GM21367 (cell line): Measurements from ENCODE around the gene PELO.

Source experiments
- ATAC-seq: cut with Tn5 transposase; IDR thresholded peaks from one replicate; pipeline ENCODE4 v1.9.1; 2021; ENCODE audit not compliant: unreplicated experiment

The PELO gene

GRCh38 chr5:52825826-52826225 lies 38.1 kb downstream of the PELO start:
- peak; percentile 87 for ATAC-seq

DNA sequence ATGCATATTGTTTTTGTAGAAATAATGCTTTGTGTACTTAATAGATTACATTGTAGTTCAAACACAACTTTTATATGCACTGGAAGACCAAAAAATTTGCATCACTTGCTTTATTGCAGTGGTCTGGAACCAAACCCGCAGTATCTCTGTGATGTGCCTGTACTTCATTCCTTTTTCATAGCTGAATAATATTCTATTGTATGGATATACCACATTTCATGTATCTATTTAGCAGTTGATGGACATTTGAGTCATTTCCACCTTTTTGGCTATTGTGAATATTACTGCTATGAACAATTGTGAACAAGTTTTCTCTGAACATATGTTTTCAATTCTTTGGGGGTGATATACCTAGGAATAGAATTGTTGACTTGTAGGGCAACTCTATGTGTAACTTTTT lies 40.1 kb downstream of the PELO start:
- no peak for ATAC-seq

GRCh38 chr5:52829664-52830063 lies 41.9 kb downstream of the PELO start:
- no peak for ATAC-seq

DNA sequence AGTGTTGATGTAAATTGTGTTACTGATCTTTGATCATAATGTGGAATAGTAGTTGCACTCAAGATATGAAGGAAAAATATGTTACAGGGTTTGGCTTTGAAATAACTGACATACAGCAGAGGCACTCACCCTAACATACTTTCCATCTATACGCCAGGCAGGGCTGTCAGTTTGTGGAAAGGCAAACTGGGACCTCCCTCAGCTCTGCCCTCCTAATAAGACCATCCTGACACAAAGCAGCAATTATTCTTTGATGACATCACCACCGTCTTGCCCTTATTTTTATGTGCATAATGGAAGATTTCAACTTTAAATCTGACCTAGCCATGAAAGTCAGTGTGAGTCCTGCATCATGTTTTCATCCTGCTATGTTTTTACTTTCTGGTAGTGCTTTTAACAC lies 42.9 kb downstream of the PELO start:
- no peak for ATAC-seq

DNA sequence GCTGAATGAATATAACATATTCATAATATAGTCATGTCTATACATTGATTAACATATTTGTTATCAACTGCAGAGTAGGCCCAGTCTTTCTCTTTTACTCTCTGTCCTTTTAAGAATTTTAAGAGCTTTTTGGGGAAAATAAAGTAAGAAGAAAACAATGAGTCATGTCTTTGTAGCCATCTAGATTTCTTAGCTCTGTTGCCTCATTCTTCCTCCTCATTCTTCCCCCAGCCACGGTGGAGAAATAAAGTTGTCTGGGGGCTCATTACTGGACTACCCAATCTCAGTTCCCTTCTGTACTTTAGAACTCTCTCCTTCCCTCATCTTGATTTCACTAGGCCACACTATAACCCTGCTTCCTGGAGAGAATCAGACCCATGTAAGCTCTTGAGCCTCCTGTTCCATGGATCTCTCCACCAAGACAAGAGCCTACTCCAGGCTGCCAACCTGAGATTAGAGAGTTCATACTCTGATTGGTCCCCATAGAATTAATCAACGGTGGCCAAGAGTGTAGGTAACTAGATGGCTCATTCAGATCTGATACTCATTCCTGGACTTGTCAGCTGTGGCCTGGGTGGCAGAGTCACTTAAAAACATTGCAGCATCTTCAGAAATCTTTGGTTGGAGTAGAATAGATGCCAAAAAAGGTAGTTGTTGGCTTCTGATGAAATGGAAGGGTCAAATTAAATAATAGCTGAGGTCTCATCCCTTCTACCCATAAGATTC lies 44.2 kb downstream of the PELO start:
- ATAC-seq, result no peak

GRCh38 chr5:52834320-52834719 lies 46.6 kb downstream of the PELO start:
- no peak for ATAC-seq

GRCh38 chr5:52837068-52837467 lies 49.4 kb downstream of the PELO start:
- no peak for ATAC-seq
